Amygdala (tissue), 56 donors: ENCODE measurements around the gene C19orf44.

Experiments
- DNase-seq, 56 donors: peaks; one replicate each; lab custom pipeline; 2025; lab: John Stamatoyannopoulos, UW

The C19orf44 gene

GRCh38 chr19:16514383-16515019 lies 18.3 kb downstream of the C19orf44 start:
- no peak for DNase-seq

GRCh38 chr19:16516381-16516780 lies 20.2 kb downstream of the C19orf44 start:
- DNase-seq, result no peak

GRCh38 chr19:16516923-16517610 lies 20.9 kb downstream of the C19orf44 start:
- DNase-seq, result no peak

- DNase-seq, result no peak
Observed at GRCh38 chr19:16518061-16518460, 21.9 kb downstream of the C19orf44 start.

- no peak for DNase-seq
Observed at GRCh38 chr19:16518483-16519229, 22.5 kb downstream of the C19orf44 start.

GRCh38 chr19:16519230-16519687 lies 23.1 kb downstream of the C19orf44 start:
- no peak for DNase-seq

GRCh38 chr19:16520074-16520973 lies 24.1 kb downstream of the C19orf44 start:
- no peak for DNase-seq

- no peak for DNase-seq
Observed at GRCh38 chr19:16520986-16521624, 24.9 kb downstream of the C19orf44 start.

GRCh38 chr19:16521715-16522289 lies 25.6 kb downstream of the C19orf44 start:
- no peak for DNase-seq

- DNase-seq, result no peak
Observed at GRCh38 chr19:16522559-16523377, 26.6 kb downstream of the C19orf44 start.

- no peak for DNase-seq
Observed at GRCh38 chr19:16524991-16525734, 29.0 kb downstream of the C19orf44 start.

- DNase-seq, result no peak
Observed at GRCh38 chr19:16525751-16526481, 29.7 kb downstream of the C19orf44 start.

GRCh38 chr19:16527334-16527935 lies 31.2 kb downstream of the C19orf44 start:
- DNase-seq, result no peak

GRCh38 chr19:16527971-16528521 lies 31.9 kb downstream of the C19orf44 start:
- DNase-seq, result no peak

GRCh38 chr19:16529466-16530144 lies 33.4 kb downstream of the C19orf44 start:
- DNase-seq, result no peak
